Neutrophil (primary cell): ENCODE results near the gene UPB1.

Experiments
- H3K27ac ChIP-seq: fragments of 200-600 bp; sonication (generic); 2 replicates; pipeline ENCODE4 v1.5.1; 2016; ENCODE audit warnings: mild to moderate bottlenecking, moderate library complexity
- H3K27me3 ChIP-seq: fragments of 200-600 bp; sonication (generic); 2 replicates; pipeline ENCODE4 v1.6.0; 2016; ENCODE audit warnings: mild to moderate bottlenecking
- H3K36me3 ChIP-seq: fragments of 200-600 bp; sonication (generic); 2 replicates; pipeline ENCODE4 v1.5.1; 2017
- H3K4me1 ChIP-seq, 2 experiments: fragments of 200-600 bp in 1 of 2; sonication (generic) in 1 of 2; 1 replicate in 1 of 2; 2 replicates in 1 of 2; pipeline versions ENCODE4 v1.5.1 to v1.6.1; 2013 to 2016; ENCODE audit warnings: low read depth in 1 of 2, low read length in 1 of 2, mild to moderate bottlenecking in 1 of 2, moderate library complexity in 1 of 2; ENCODE audit not compliant: control insufficient read depth in 1 of 2, insufficient read depth in 1 of 2
- H3K4me3 ChIP-seq, 2 experiments: fragments of 200-600 bp in 1 of 2; sonication (generic) in 1 of 2; 1 replicate in 1 of 2; 2 replicates in 1 of 2; pipeline ENCODE4 v1.5.1; 2013 to 2016; ENCODE audit warnings: low read depth in 1 of 2, low read length in 1 of 2, mild to moderate bottlenecking in 1 of 2, moderate library complexity in 1 of 2
- H3K9me3 ChIP-seq: fragments of 200-600 bp; sonication (generic); 2 replicates; pipeline ENCODE4 v1.5.1; 2016
- TF ChIP-seq, protein P1 (sequence below): fragments of 200-600 bp; sonication (generic); IDR thresholded peaks from 2 replicates; pipeline ENCODE4 v1.5.1; 2016; ENCODE audit warnings: antibody characterized with exemption

The UPB1 gene

GRCh38 chr22:24559471-24559870, 64.3 kb downstream of the UPB1 start:
- no peak overlapping the region for H3K4me3 ChIP-seq
- no peaks in the 10 kb centered on the region for H3K27me3 ChIP-seq
- no peak overlapping the region for H3K27ac ChIP-seq
- TF ChIP-seq, protein P1, sequence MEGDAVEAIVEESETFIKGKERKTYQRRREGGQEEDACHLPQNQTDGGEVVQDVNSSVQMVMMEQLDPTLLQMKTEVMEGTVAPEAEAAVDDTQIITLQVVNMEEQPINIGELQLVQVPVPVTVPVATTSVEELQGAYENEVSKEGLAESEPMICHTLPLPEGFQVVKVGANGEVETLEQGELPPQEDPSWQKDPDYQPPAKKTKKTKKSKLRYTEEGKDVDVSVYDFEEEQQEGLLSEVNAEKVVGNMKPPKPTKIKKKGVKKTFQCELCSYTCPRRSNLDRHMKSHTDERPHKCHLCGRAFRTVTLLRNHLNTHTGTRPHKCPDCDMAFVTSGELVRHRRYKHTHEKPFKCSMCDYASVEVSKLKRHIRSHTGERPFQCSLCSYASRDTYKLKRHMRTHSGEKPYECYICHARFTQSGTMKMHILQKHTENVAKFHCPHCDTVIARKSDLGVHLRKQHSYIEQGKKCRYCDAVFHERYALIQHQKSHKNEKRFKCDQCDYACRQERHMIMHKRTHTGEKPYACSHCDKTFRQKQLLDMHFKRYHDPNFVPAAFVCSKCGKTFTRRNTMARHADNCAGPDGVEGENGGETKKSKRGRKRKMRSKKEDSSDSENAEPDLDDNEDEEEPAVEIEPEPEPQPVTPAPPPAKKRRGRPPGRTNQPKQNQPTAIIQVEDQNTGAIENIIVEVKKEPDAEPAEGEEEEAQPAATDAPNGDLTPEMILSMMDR = no peak
- peaks cover 15 to 17% of the 10 kb centered on the region in 2 experiments for H3K4me1 ChIP-seq
- no peaks in the 10 kb centered on the region for H3K9me3 ChIP-seq
- peaks cover 34% of the 10 kb centered on the region for H3K36me3 ChIP-seq

DNA sequence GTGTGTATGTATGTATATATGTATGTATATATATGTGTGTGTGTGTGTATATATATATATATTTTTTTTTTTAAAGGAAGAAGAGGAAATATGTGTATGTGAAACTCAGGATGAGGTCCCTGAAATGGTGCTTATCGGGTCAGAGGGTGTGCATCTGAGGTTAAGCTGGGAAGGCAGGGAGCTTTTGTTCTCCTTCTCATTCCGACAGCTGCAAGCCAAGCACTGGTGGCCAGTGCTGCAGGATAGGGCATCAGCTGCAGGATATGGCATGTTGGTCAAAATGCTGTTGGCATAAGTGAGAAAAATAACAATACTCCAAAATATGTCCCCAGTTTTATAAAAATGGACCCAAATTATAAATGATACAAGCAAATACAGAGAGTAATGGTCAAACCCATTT, 68.1 kb downstream of the UPB1 start:
- H3K4me3 ChIP-seq = no peak overlapping the region
- no peak overlapping the region for H3K27ac ChIP-seq
- H3K4me1 ChIP-seq = peaks cover 5 to 10% of the 10 kb centered on the region in 2 experiments
- no peaks in the 10 kb centered on the region for H3K27me3 ChIP-seq
- TF ChIP-seq, protein P1 = no peak
- H3K36me3 ChIP-seq = peaks cover 50% of the 10 kb centered on the region
- H3K9me3 ChIP-seq = no peaks in the 10 kb centered on the region

GRCh38 chr22:24564376-24565058, 69.4 kb downstream of the UPB1 start:
- TF ChIP-seq, protein P1 = no peak
- H3K36me3 ChIP-seq = peaks cover 48% of the 10 kb centered on the region
- H3K27ac ChIP-seq = no peak overlapping the region

GRCh38 chr22:24565077-24565476, 69.9 kb downstream of the UPB1 start:
- H3K4me3 ChIP-seq = no peak overlapping the region
- no peak overlapping the region for H3K27ac ChIP-seq
- H3K9me3 ChIP-seq = no peaks in the 10 kb centered on the region
- TF ChIP-seq, protein P1 = no peak
- no peaks in the 10 kb centered on the region for H3K27me3 ChIP-seq
- peaks cover 5 to 10% of the 10 kb centered on the region in 2 experiments for H3K4me1 ChIP-seq
- H3K36me3 ChIP-seq = peaks cover 51% of the 10 kb centered on the region

More at GRCh38 chr22:24564376-24565058, 69.4 kb downstream of the UPB1 start:
- Histone ChIP-seq H3K9me3 (no peaks in the 10 kb centered on the region), H3K4me3 (no peak overlapping the region), H3K27me3 (no peaks in the 10 kb centered on the region), H3K4me1 (peaks cover 5 to 10% of the 10 kb centered on the region in 2 experiments)

- Histone ChIP-seq H3K36me3 (peaks cover 55% of the 10 kb centered on the region), H3K27me3 (no peaks in the 10 kb centered on the region)
Observed at GRCh38 chr22:24566899-24567511, 71.9 kb downstream of the UPB1 start.

More at GRCh38 chr22:24566899-24567511, 71.9 kb downstream of the UPB1 start:
- Histone ChIP-seq H3K9me3 (no peaks in the 10 kb centered on the region), H3K27ac (no peak overlapping the region), H3K4me1 (peaks cover 5 to 10% of the 10 kb centered on the region in 2 experiments), H3K4me3 (no peak overlapping the region)
- TF ChIP-seq, protein P1 = no peak
